H1 (cell line): ENCODE results near the gene GOSR1. TPM values are rescaled to one million over a fixed set of nuclear protein-coding genes. Genes with fewer than 3 reads are reported as not detected.
"Not testable (repeated sequence)": the region's sequence is repeated elsewhere in the genome, so short reads cannot be mapped to it uniquely, and the experiment has no call there.

Source experiments
- CTCF ChIA-PET: fragments of 300-600 bp; sonication (Branson Sonifier 250); formaldehyde crosslinking; loops from one replicate; lab custom pipeline; 2021; ENCODE audit not compliant: partially characterized antibody; lab: Charles Lee
- POLR2A ChIA-PET: fragments of 300-600 bp; sonication (Branson Sonifier 250); formaldehyde crosslinking; loops from one replicate; lab custom pipeline; 2021; ENCODE audit warnings: inconsistent platforms; ENCODE audit not compliant: partially characterized antibody; lab: Charles Lee
- DNase-seq, 2 experiments: peaks; one replicate each; pipeline versions ENCODE4 v3.0.0 to v3.0.0-alpha.2; 2010 to 2022; ENCODE audit warnings: low spot score in 2 of 2, low read depth in 1 of 2, mixed read lengths in 1 of 2
- FAIRE-seq: peaks from 2 replicates; lab custom pipeline; 2011; peaks lifted over from hg19 to GRCh38; lab: Jason Lieb, UNC
- H2AFZ ChIP-seq: 2 replicates; pipeline ENCODE4 v1.8.1; 2012; ENCODE audit warnings: low read length, inconsistent platforms
- H2AK5ac ChIP-seq: 2 replicates; pipeline ENCODE4 v1.6.1; 2013; ENCODE audit warnings: low read depth, low read length
- H2BK120ac ChIP-seq: replicated peaks from 2 replicates; pipeline ENCODE3; 2013; ENCODE audit warnings: low read depth, low read length, inconsistent platforms
- H2BK12ac ChIP-seq: 2 replicates; pipeline ENCODE4 v1.6.1; 2013; ENCODE audit warnings: low read depth, low read length
- H2BK15ac ChIP-seq: 2 replicates; pipeline ENCODE4 v1.6.1; 2013; ENCODE audit warnings: low read length
- H2BK20ac ChIP-seq: 2 replicates; pipeline ENCODE4 v1.6.1; 2013; ENCODE audit warnings: low read length
- H2BK5ac ChIP-seq: 2 replicates; pipeline ENCODE4 v1.6.1; 2013; ENCODE audit warnings: low read depth, low read length
- H3K14ac ChIP-seq: 2 replicates; pipeline ENCODE4 v1.6.1; 2013; ENCODE audit warnings: inconsistent platforms; ENCODE audit not compliant: insufficient read length
- H3K18ac ChIP-seq: 2 replicates; pipeline ENCODE4 v1.6.1; 2013; ENCODE audit warnings: low read length; ENCODE audit errors: extremely low read depth
- H3K23ac ChIP-seq: 2 replicates; pipeline ENCODE4 v1.6.1; 2013; ENCODE audit warnings: inconsistent platforms; ENCODE audit not compliant: insufficient read length
- H3K23me2 ChIP-seq: 2 replicates; pipeline ENCODE4 v1.6.1; 2013; ENCODE audit warnings: low read depth, low read length
- H3K27ac ChIP-seq: 2 replicates; pipeline ENCODE4 v1.6.1; 2011; ENCODE audit warnings: low read depth, low read length, inconsistent platforms
- H3K27me3 ChIP-seq, 4 experiments: replicated peaks in 1 of 4; 1 replicate in 1 of 4; 2 replicates in 3 of 4; pipeline versions ENCODE4 v1.6.1 to v1.8.1; 2011 to 2013; ENCODE audit warnings: low read length in 3 of 4, mild to moderate bottlenecking in 3 of 4, inconsistent platforms in 2 of 4, mixed read lengths in 2 of 4, moderate library complexity in 1 of 4; ENCODE audit not compliant: control insufficient read depth in 3 of 4, insufficient read depth in 3 of 4; ENCODE audit errors: extremely low read depth in 1 of 4
- H3K36me3 ChIP-seq, 4 experiments: 2 replicates each; pipeline versions ENCODE4 v1.6.1 to v1.8.1; 2011 to 2013; ENCODE audit warnings: mild to moderate bottlenecking in 4 of 4, low read length in 3 of 4, moderate library complexity in 2 of 4, control low read depth in 1 of 4, inconsistent platforms in 1 of 4; ENCODE audit not compliant: insufficient read depth in 4 of 4, control insufficient read depth in 2 of 4
- H3K4ac ChIP-seq: replicated peaks from 2 replicates; pipeline ENCODE3; 2013; ENCODE audit warnings: low read length, low read depth, mixed read lengths, inconsistent platforms; ENCODE audit not compliant: insufficient read length
- H3K4me1 ChIP-seq, 4 experiments: replicated peaks in 1 of 4; 1 replicate in 1 of 4; 2 replicates in 3 of 4; pipeline versions ENCODE4 v1.6.1 to v1.8.1; 2011 to 2013; ENCODE audit warnings: low read length in 3 of 4, inconsistent platforms in 2 of 4, mixed read lengths in 1 of 4; ENCODE audit not compliant: insufficient read depth in 4 of 4, control insufficient read depth in 3 of 4
- H3K4me2 ChIP-seq, 2 experiments: 2 replicates each; pipeline versions ENCODE4 v1.6.1 to v1.8.1; 2011 to 2013; ENCODE audit warnings: low read depth in 2 of 2, low read length in 2 of 2, control low read depth in 1 of 2, inconsistent platforms in 1 of 2, mild to moderate bottlenecking in 1 of 2; ENCODE audit not compliant: insufficient read depth in 1 of 2
- H3K4me3 ChIP-seq, 4 experiments: fragments of 200-600, 300-600 bp in 1 of 4; sonication (generic), shearing (Covaris generic), sonication (Bioruptor Twin) in 1 of 4; 2 replicates each; pipeline versions ENCODE4 v1.5.1 to v1.8.1; 2011 to 2016; ENCODE audit warnings: low read length in 4 of 4, low read depth in 3 of 4, control low read depth in 2 of 4, inconsistent platforms in 2 of 4, mild to moderate bottlenecking in 2 of 4, mixed read lengths in 1 of 4, moderate library complexity in 1 of 4; ENCODE audit not compliant: insufficient read depth in 2 of 4; ENCODE audit errors: extremely low read depth in 1 of 4
- H3K56ac ChIP-seq: replicated peaks from 2 replicates; pipeline ENCODE3; 2013; ENCODE audit warnings: low read depth, mild to moderate bottlenecking, mixed read lengths, low read length, inconsistent platforms; ENCODE audit not compliant: insufficient read length
- H3K79me1 ChIP-seq: 2 replicates; pipeline ENCODE4 v1.6.1; 2013; ENCODE audit warnings: low read depth, low read length, control low read depth
- H3K79me2 ChIP-seq, 2 experiments: 2 replicates each; pipeline versions ENCODE4 v1.6.1 to v1.8.1; 2012 to 2013; ENCODE audit warnings: low read length in 2 of 2, mild to moderate bottlenecking in 2 of 2, inconsistent platforms in 1 of 2; ENCODE audit not compliant: insufficient read depth in 2 of 2, control insufficient read depth in 1 of 2
- H3K9ac ChIP-seq, 4 experiments: replicated peaks in 1 of 4; 1 replicate in 1 of 4; 2 replicates in 3 of 4; pipeline versions ENCODE4 v1.6.1 to v1.8.1; 2011 to 2013; ENCODE audit warnings: low read depth in 3 of 4, low read length in 3 of 4, control low read depth in 2 of 4, mild to moderate bottlenecking in 2 of 4, moderate library complexity in 2 of 4, inconsistent platforms in 1 of 4; ENCODE audit errors: extremely low read depth in 1 of 4
- H3K9me3 ChIP-seq, 2 experiments: 2 replicates each; pipeline versions ENCODE4 v1.6.1 to v1.8.1; 2012 to 2013; ENCODE audit warnings: mild to moderate bottlenecking in 2 of 2, moderate library complexity in 2 of 2, control low read depth in 1 of 2, inconsistent platforms in 1 of 2, low read depth in 1 of 2, low read length in 1 of 2, mixed read lengths in 1 of 2; ENCODE audit not compliant: insufficient read depth in 2 of 2
- H4K20me1 ChIP-seq, 2 experiments: replicated peaks in 1 of 2; 2 replicates each; pipeline versions ENCODE3 to v1.8.1; 2011 to 2013; ENCODE audit warnings: inconsistent platforms in 2 of 2, low read length in 2 of 2, mild to moderate bottlenecking in 1 of 2; ENCODE audit not compliant: insufficient read depth in 2 of 2, control insufficient read depth in 1 of 2
- H4K5ac ChIP-seq: 2 replicates; pipeline ENCODE4 v1.6.1; 2013; ENCODE audit warnings: low read length, low read depth, mixed read lengths, inconsistent platforms; ENCODE audit not compliant: insufficient read length
- H4K8ac ChIP-seq: 2 replicates; pipeline ENCODE4 v1.8.0; 2013; ENCODE audit warnings: mild to moderate bottlenecking, moderate library complexity, low read length, inconsistent platforms; ENCODE audit not compliant: insufficient read depth; ENCODE audit errors: extremely low read depth
- H4K91ac ChIP-seq: replicated peaks from 2 replicates; pipeline ENCODE3; 2013; ENCODE audit warnings: low read length, mixed read lengths, inconsistent platforms; ENCODE audit not compliant: insufficient read length
- WGBS, 2 experiments: shearing (Covaris generic) in 1 of 2; methylation state at CpG; one replicate each; pipeline versions ENCODE4 v1.1.6 to v1.1.7; 2013 to 2015; ENCODE audit warnings: low lambda C conversion rate in 2 of 2, mixed read lengths in 2 of 2, inconsistent platforms in 1 of 2, low coverage in 1 of 2, missing lambda C conversion rate in 1 of 2; ENCODE audit not compliant: insufficient replicate concordance in 2 of 2, insufficient coverage in 1 of 2, insufficient read length in 1 of 2; ENCODE audit errors: extremely low coverage in 1 of 2, missing lambda C conversion rate in 1 of 2; 5-methylcytosine and 5-hydroxymethylcytosine counted together
- polyA plus RNA-seq, 7 experiments: library from polyadenylated mRNA; depleted of rRNA in 3 of 7; stranded (reverse) in 5 of 7; unstranded in 2 of 7; fragments of >200 nt in 5 of 7; fragments of 200-250 nt in 2 of 7; gene quantifications; 1 replicate in 5 of 7; 2 replicates in 1 of 7; 4 replicates in 1 of 7; pipeline versions ENCODE4 v1.2.1 to v1.2.3, GENCODE V29; 2011 to 2013; ENCODE audit warnings: missing spikeins in 2 of 7, mixed read lengths in 2 of 7
- total RNA-seq: library from RNA; stranded (reverse); fragmentation: NEBNext Ultra II Directional; extraction: Animal tissue kit (Norgen Biotek cat#: 25700); gene quantifications from 2 replicates; pipeline ENCODE4 v1.2.1, GENCODE V29; 2021

The GOSR1 gene
- total and polyA plus RNA-seq, 2 of the 8 experiments (the other 6 are each of a cell fraction or from before 2014, with no cell fraction given) = 9.2 to 43.3 TPM

- H3K4me2 ChIP-seq, DNase-seq, H4K91ac ChIP-seq, H2BK5ac ChIP-seq, H3K4ac ChIP-seq, H2BK20ac ChIP-seq, H2BK12ac ChIP-seq, POLR2A ChIA-PET, H3K4me3 ChIP-seq, H2AK5ac ChIP-seq, H2AFZ ChIP-seq, CTCF ChIA-PET, H3K9ac ChIP-seq, H3K27ac ChIP-seq, H3K27me3 ChIP-seq, H2BK120ac ChIP-seq, H3K36me3 ChIP-seq, H3K9me3 ChIP-seq, H2BK15ac ChIP-seq, H3K4me1 ChIP-seq, H3K56ac ChIP-seq, H3K23me2 ChIP-seq, H3K79me2 ChIP-seq, H3K23ac ChIP-seq, H4K5ac ChIP-seq, H3K79me1 ChIP-seq, H4K20me1 ChIP-seq, FAIRE-seq, H3K14ac ChIP-seq, H4K8ac ChIP-seq, H3K18ac ChIP-seq: not testable (repeated sequence)
- WGBS, 2 experiments = 97% methylated on average over 9 of the region's 10 CpGs; no CpG with 5 or more reads in 1 of the 2 experiments
Observed at GRCh38 chr17:30574806-30575205, 97.6 kb downstream of the GOSR1 start.

- H2BK120ac ChIP-seq, H3K4ac ChIP-seq, H3K56ac ChIP-seq, H3K23me2 ChIP-seq, H3K4me3 ChIP-seq, H4K5ac ChIP-seq, POLR2A ChIA-PET, H2BK20ac ChIP-seq, H2BK5ac ChIP-seq, H3K4me1 ChIP-seq, DNase-seq, H3K36me3 ChIP-seq, H2BK12ac ChIP-seq, H3K18ac ChIP-seq, H3K79me1 ChIP-seq, H3K4me2 ChIP-seq, H3K14ac ChIP-seq, H4K20me1 ChIP-seq, H2AK5ac ChIP-seq, H2AFZ ChIP-seq, H4K8ac ChIP-seq, H3K27ac ChIP-seq, H3K9ac ChIP-seq, FAIRE-seq, H3K9me3 ChIP-seq, H3K79me2 ChIP-seq, H3K23ac ChIP-seq, H3K27me3 ChIP-seq, H4K91ac ChIP-seq, H2BK15ac ChIP-seq: not testable (repeated sequence)
- CTCF ChIA-PET = interaction anchor here (1.4 kb wide), 1 partner anchor 21 kb away, joined by 4 read pairs; no protein-coding TSS in a partner anchor
- 92% methylated on average over 16 of the region's 17 CpGs; no CpG with 5 or more reads in 1 of the 2 experiments for WGBS, 2 experiments
Observed at GRCh38 chr17:30575648-30576325, 98.6 kb downstream of the GOSR1 start.
